GM12878 (cell line): ENCODE measurements around the gene DOCK2.

Source experiments
- ATF7 ChIP-seq: fragments of 450-650 bp; IDR thresholded peaks from 2 replicates; pipeline ENCODE4 v1.6.1; 2016; ENCODE audit warnings: low read depth, mild to moderate bottlenecking
- CEBPB ChIP-seq, 2 experiments: fragments of 150-350 bp in 1 of 2; IDR thresholded peaks; 2 replicates each; pipeline ENCODE4 v1.6.1; 2012 to 2014; ENCODE audit warnings: low read depth in 2 of 2, low read length in 2 of 2, borderline replicate concordance in 1 of 2, inconsistent platforms in 1 of 2
- CTCF ChIP-seq, 3 experiments: IDR thresholded peaks in 2 of 3; conservative IDR thresholded peaks in 1 of 3; 2 replicates each; pipeline ENCODE4 v1.5.1; 2011; ENCODE audit warnings: low read depth in 3 of 3, low read length in 3 of 3, mild to moderate bottlenecking in 3 of 3, control low read depth in 2 of 3, moderate library complexity in 2 of 3, inconsistent platforms in 1 of 3, mixed read lengths in 1 of 3; ENCODE audit not compliant: control insufficient read depth in 2 of 3, insufficient read depth in 1 of 3; ENCODE audit errors: extremely low read depth in 1 of 3
- MEF2A ChIP-seq: IDR thresholded peaks from 2 replicates; pipeline ENCODE4 v1.6.1; 2011; ENCODE audit warnings: low read depth, mild to moderate bottlenecking, low read length, moderate library complexity; ENCODE audit not compliant: insufficient read depth
- NFXL1 ChIP-seq: fragments of 450-650 bp; IDR thresholded peaks from 2 replicates; pipeline ENCODE4 v1.6.1; 2017; ENCODE audit warnings: antibody characterized with exemption, mild to moderate bottlenecking, borderline replicate concordance
- REST ChIP-seq: IDR thresholded peaks from 2 replicates; pipeline ENCODE4 v1.6.1; 2012; ENCODE audit warnings: mild to moderate bottlenecking, low read depth, low read length
- SP1 ChIP-seq: IDR thresholded peaks from one replicate; pipeline ENCODE4 v1.6.1; 2011; ENCODE audit warnings: low read depth, low read length
- SREBF2 ChIP-seq: IDR thresholded peaks from 2 replicates; pipeline ENCODE4 v1.6.1; 2012; ENCODE audit warnings: mild to moderate bottlenecking, low read length
- ZNF274 ChIP-seq: IDR thresholded peaks from one replicate; pipeline ENCODE4 v1.8.0; 2011; ENCODE audit not compliant: insufficient read length, insufficient read depth

GRCh38 chr5:169804861-169805260 lies 167.8 kb downstream of the DOCK2 start:
- no peak for TF ChIP-seq SP1
- TF ChIP-seq CTCF (IDR thresholded peaks at IDR 0.05 in 2 of 3, conservative IDR thresholded peaks at IDR 0.05 in 1 of 3; ENCODE audit: control insufficient read depth in 2 of 3, extremely low read depth in 1 of 3, insufficient read depth in 1 of 3, low read depth in 3 of 3, low read length in 3 of 3) = no peak
- TF ChIP-seq MEF2A = no peak
- no peak for TF ChIP-seq SREBF2
- TF ChIP-seq NFXL1 = no peak
- no peak for TF ChIP-seq CEBPB (IDR thresholded peaks at IDR 0.05; ENCODE audit: borderline replicate concordance in 1 of 2, low read depth in 2 of 2, low read length in 2 of 2)
- no peak for TF ChIP-seq ATF7
- no peak for TF ChIP-seq ZNF274
- no peak for TF ChIP-seq REST
